IPS-11a (cell line): ENCODE results near the gene B4GALT7.
"Not testable (repeated sequence)": the region's sequence is repeated elsewhere in the genome, so short reads cannot be mapped to it uniquely, and the experiment has no call there.

ENCODE experiments used
- H3K4me3 ChIP-seq: one replicate; pipeline ENCODE4 v1.5.1; 2013; ENCODE audit warnings: low read depth, low read length, control low read depth

The B4GALT7 gene

GRCh38 chr5:177599731-177600507 is at the start of gene B4GALT7:
Gene B4GALT7 (plus strand): TSS chr5:177600132. CDS start chr5:177600211, 79 bp downstream.
- peak within 1 kb of the TSS; percentile 90 for H3K4me3 ChIP-seq

- H3K4me3 ChIP-seq: peak overlapping the region; percentile 82
These were observed 47.0 kb upstream of the B4GALT7 start for GRCh38 chr5:177552839-177553455.

- H3K4me3 ChIP-seq: peak overlapping the region; percentile 82
These were observed 46.1 kb upstream of the B4GALT7 start for GRCh38 chr5:177553671-177554429.

- H3K4me3 ChIP-seq: peak within 1 kb of the TSS; percentile 82
These were observed 45.3 kb upstream of the B4GALT7 start, which contains the start of gene FAM193B for GRCh38 chr5:177554474-177555111. Gene FAM193B (minus strand): TSS chr5:177554563. CDS start chr5:177554458, 105 bp downstream.

GRCh38 chr5:177555228-177555627 is 44.7 kb upstream of the B4GALT7 start:
- no peak overlapping the region for H3K4me3 ChIP-seq

GRCh38 chr5:177555665-177556064 is 44.3 kb upstream of the B4GALT7 start:
- no peak overlapping the region for H3K4me3 ChIP-seq

- H3K4me3 ChIP-seq: no peak overlapping the region
These were observed 42.8 kb upstream of the B4GALT7 start for GRCh38 chr5:177557041-177557647.

GRCh38 chr5:177557796-177558195 is 42.1 kb upstream of the B4GALT7 start:
- no peak overlapping the region for H3K4me3 ChIP-seq

GRCh38 chr5:177559446-177559941 is 40.4 kb upstream of the B4GALT7 start:
- H3K4me3 ChIP-seq: not testable (repeated sequence)

GRCh38 chr5:177565046-177565445 is 34.9 kb upstream of the B4GALT7 start:
- H3K4me3 ChIP-seq: no peak overlapping the region

GRCh38 chr5:177568326-177568725 is 31.6 kb upstream of the B4GALT7 start:
- H3K4me3 ChIP-seq: no peak overlapping the region

GRCh38 chr5:177569894-177570293 is 30.0 kb upstream of the B4GALT7 start:
- no peak overlapping the region for H3K4me3 ChIP-seq

- H3K4me3 ChIP-seq: no peak overlapping the region
These were observed 24.4 kb upstream of the B4GALT7 start for GRCh38 chr5:177575488-177575887.

- H3K4me3 ChIP-seq: no peak overlapping the region
These were observed 23.8 kb upstream of the B4GALT7 start for GRCh38 chr5:177576169-177576568.

- no peak overlapping the region for H3K4me3 ChIP-seq
These were observed 21.6 kb upstream of the B4GALT7 start for GRCh38 chr5:177578316-177578715.

- H3K4me3 ChIP-seq: no peak overlapping the region
These were observed 11.5 kb upstream of the B4GALT7 start for GRCh38 chr5:177588413-177588909.

GRCh38 chr5:177590406-177590805 is 9.5 kb upstream of the B4GALT7 start:
- H3K4me3 ChIP-seq: no peak overlapping the region

GRCh38 chr5:177591690-177592009 is 8.3 kb upstream of the B4GALT7 start:
- H3K4me3 ChIP-seq: peak overlapping the region; percentile 30

- peak within 1 kb of the TSS; percentile 87 for H3K4me3 ChIP-seq
These were observed 7.7 kb upstream of the B4GALT7 start, which contains the start of gene TMED9 for GRCh38 chr5:177592010-177592834. Gene TMED9 (plus strand): TSS chr5:177592203. CDS start chr5:177592215, 12 bp downstream.
